GM12878 (cell line): ENCODE data around the gene TM9SF2. TPM values are rescaled to one million over a fixed set of nuclear protein-coding genes. Genes with fewer than 3 reads are reported as not detected.

Experiments
- BCL11A ChIP-seq: IDR thresholded peaks from 2 replicates; pipeline ENCODE4 v1.6.1; 2011; ENCODE audit warnings: low read depth, low read length
- BHLHE40 ChIP-seq, 2 experiments: fragments of 450-650 bp in 1 of 2; IDR thresholded peaks; 2 replicates each; pipeline ENCODE4 v1.6.1; 2011 to 2017; ENCODE audit warnings: low read depth in 2 of 2, borderline replicate concordance in 1 of 2, improper control_type of control experiment in 1 of 2, low read length in 1 of 2, mild to moderate bottlenecking in 1 of 2
- CHD4 ChIP-seq: fragments of 200-600 bp; sonication (generic); IDR thresholded peaks from 2 replicates; pipeline ENCODE4 v1.6.1; 2016; ENCODE audit warnings: mild to moderate bottlenecking
- NFYB ChIP-seq: IDR thresholded peaks from 2 replicates; pipeline ENCODE4 v1.6.1; 2011; ENCODE audit warnings: low read depth, mild to moderate bottlenecking, low read length, improper control_type of control experiment, moderate library complexity; ENCODE audit not compliant: insufficient read depth
- POLR2AphosphoS5 ChIP-seq: IDR thresholded peaks from 2 replicates; pipeline ENCODE4 v1.6.1; 2011; ENCODE audit warnings: mild to moderate bottlenecking, low read length, inconsistent platforms
- RCOR1 ChIP-seq: conservative IDR thresholded peaks from 2 replicates; pipeline ENCODE4 v1.6.1; 2012; ENCODE audit warnings: low read depth, low read length, improper control_type of control experiment
- SMARCA5 ChIP-seq: fragments of 450-650 bp; IDR thresholded peaks from 2 replicates; pipeline ENCODE4 v1.6.1; 2017; ENCODE audit warnings: mild to moderate bottlenecking
- SUPT20H ChIP-seq: IDR thresholded peaks from 2 replicates; pipeline ENCODE4 v1.6.1; 2011; ENCODE audit warnings: low read depth, mild to moderate bottlenecking, low read length, moderate library complexity, borderline replicate concordance; ENCODE audit not compliant: control insufficient read depth
- polyA plus RNA-seq, 11 experiments: library from polyadenylated mRNA; depleted of rRNA in 4 of 11; unstranded in 6 of 11; stranded (reverse) in 5 of 11; fragments of >200 nt; fragmentation: Nextera tagmentation in 4 of 11; fragmentation: Illumina TruSeq in 1 of 11; extraction: Ambion mirVana in 4 of 11; extraction: Trizol in 1 of 11; gene quantifications; 1 replicate in 1 of 11; 2 replicates in 10 of 11; pipeline versions ENCODE4 v1.2.1 to v1.2.3, GENCODE V29; 2011 to 2016; ENCODE audit warnings: inconsistent platforms in 2 of 11, missing spikeins in 2 of 11, low read depth in 1 of 11
- total RNA-seq, 4 experiments: library from RNA; depleted of rRNA in 3 of 4; stranded (reverse); fragments of >200 nt in 3 of 4; fragmentation: Illumina TruSeq in 1 of 4; extraction: Trizol in 1 of 4; gene quantifications; 2 replicates each; pipeline versions ENCODE4 v1.2.1 to v1.2.3, GENCODE V29; 2013 to 2021
- TF ChIP-seq, protein P1 (sequence below): IDR thresholded peaks from 2 replicates; pipeline ENCODE4 v1.6.1; 2012; ENCODE audit warnings: mild to moderate bottlenecking, low read depth, low read length
- TF ChIP-seq, protein P2 (sequence below): fragments of 450-650 bp; formaldehyde crosslinking; IDR thresholded peaks from 2 replicates; pipeline ENCODE4 v1.4.0; 2020; ENCODE audit warnings: mild to moderate bottlenecking, moderate library complexity
- TF ChIP-seq, protein P3 (sequence below): fragments of 450-650 bp; conservative IDR thresholded peaks from 2 replicates; pipeline ENCODE4 v1.6.1; 2017; ENCODE audit warnings: mild to moderate bottlenecking, moderate library complexity
- TF ChIP-seq, protein P4 (sequence below): fragments of 450-650 bp; formaldehyde crosslinking; IDR thresholded peaks from 2 replicates; pipeline ENCODE4 v1.4.0; 2022; ENCODE audit warnings: mild to moderate bottlenecking, moderate library complexity
- TF ChIP-seq, protein P5 (sequence below): IDR thresholded peaks from 2 replicates; pipeline ENCODE4 v1.6.1; 2011; ENCODE audit warnings: mild to moderate bottlenecking, low read depth, low read length, moderate library complexity; ENCODE audit not compliant: insufficient replicate concordance

TM9SF2 gene
- total and polyA plus RNA-seq, 10 of the 15 experiments (the other 5 are each of a cell fraction or from before 2014, with no cell fraction given): 34.6 to 128 (median 79.2) TPM

DNA sequence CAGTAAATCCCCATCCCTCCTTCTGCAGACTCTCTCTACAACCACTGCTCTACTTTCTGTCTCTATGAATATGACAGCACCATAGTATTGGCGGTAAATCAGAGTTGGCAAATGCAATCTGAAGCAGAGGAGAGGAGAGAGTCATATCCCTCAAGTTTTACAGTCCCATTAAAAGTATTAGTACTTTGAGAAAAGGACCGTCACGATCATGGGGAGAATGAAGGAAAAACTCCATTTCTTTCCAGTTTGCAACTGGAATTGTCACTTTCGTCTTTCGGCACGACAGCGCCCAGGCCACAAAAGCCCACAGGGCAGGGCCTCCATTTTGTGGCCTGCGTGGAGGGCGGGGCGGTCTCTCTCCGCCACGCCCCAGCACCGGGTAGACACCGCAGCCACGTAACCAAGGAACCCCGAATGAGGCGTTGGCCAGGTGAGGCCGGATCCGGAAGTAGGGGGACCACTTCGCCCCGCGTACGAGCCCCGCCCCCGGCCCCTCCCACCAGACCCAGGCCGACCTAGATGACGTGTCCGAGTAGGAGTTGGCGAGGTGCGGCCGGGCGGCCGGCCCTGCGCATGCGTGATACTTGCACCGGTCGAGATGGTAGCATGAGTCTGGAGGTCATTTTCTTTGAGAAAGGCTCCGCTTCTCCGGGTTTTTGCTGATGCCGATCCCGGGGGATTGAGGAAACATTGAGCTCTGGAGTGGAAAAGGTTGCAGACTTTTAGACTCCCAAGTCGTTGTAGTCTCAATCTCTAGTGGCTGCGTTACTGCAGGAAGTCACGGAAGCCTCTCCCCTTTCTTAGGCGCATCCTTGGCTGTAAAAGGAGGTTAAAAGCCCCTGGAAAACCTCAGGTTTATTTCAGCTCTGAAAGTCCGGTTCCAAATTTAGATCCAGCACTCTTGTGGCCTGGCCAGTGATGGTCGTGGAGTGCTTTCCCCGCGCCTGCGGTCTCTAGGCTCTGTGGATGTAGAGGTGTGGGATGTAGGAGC lies 2.8 kb upstream of the TM9SF2 start (continued):
- TF ChIP-seq, protein P1, sequence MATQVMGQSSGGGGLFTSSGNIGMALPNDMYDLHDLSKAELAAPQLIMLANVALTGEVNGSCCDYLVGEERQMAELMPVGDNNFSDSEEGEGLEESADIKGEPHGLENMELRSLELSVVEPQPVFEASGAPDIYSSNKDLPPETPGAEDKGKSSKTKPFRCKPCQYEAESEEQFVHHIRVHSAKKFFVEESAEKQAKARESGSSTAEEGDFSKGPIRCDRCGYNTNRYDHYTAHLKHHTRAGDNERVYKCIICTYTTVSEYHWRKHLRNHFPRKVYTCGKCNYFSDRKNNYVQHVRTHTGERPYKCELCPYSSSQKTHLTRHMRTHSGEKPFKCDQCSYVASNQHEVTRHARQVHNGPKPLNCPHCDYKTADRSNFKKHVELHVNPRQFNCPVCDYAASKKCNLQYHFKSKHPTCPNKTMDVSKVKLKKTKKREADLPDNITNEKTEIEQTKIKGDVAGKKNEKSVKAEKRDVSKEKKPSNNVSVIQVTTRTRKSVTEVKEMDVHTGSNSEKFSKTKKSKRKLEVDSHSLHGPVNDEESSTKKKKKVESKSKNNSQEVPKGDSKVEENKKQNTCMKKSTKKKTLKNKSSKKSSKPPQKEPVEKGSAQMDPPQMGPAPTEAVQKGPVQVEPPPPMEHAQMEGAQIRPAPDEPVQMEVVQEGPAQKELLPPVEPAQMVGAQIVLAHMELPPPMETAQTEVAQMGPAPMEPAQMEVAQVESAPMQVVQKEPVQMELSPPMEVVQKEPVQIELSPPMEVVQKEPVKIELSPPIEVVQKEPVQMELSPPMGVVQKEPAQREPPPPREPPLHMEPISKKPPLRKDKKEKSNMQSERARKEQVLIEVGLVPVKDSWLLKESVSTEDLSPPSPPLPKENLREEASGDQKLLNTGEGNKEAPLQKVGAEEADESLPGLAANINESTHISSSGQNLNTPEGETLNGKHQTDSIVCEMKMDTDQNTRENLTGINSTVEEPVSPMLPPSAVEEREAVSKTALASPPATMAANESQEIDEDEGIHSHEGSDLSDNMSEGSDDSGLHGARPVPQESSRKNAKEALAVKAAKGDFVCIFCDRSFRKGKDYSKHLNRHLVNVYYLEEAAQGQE: no peak
- TF ChIP-seq CHD4 (no peak), SUPT20H (no peak), SMARCA5 (no peak; the same call in 1 of the 2 replicates), RCOR1 (no peak), BHLHE40 (IDR thresholded peaks at IDR 0.05; ENCODE audit: borderline replicate concordance in 1 of 2, low read depth in 2 of 2, low read length in 1 of 2) (peak; percentile 29 to 36; a peak in 2 of 4 replicates), POLR2AphosphoS5 (no peak; the same call in 1 of the 2 replicates), NFYB (no peak), BCL11A (no peak)
- TF ChIP-seq, protein P2, sequence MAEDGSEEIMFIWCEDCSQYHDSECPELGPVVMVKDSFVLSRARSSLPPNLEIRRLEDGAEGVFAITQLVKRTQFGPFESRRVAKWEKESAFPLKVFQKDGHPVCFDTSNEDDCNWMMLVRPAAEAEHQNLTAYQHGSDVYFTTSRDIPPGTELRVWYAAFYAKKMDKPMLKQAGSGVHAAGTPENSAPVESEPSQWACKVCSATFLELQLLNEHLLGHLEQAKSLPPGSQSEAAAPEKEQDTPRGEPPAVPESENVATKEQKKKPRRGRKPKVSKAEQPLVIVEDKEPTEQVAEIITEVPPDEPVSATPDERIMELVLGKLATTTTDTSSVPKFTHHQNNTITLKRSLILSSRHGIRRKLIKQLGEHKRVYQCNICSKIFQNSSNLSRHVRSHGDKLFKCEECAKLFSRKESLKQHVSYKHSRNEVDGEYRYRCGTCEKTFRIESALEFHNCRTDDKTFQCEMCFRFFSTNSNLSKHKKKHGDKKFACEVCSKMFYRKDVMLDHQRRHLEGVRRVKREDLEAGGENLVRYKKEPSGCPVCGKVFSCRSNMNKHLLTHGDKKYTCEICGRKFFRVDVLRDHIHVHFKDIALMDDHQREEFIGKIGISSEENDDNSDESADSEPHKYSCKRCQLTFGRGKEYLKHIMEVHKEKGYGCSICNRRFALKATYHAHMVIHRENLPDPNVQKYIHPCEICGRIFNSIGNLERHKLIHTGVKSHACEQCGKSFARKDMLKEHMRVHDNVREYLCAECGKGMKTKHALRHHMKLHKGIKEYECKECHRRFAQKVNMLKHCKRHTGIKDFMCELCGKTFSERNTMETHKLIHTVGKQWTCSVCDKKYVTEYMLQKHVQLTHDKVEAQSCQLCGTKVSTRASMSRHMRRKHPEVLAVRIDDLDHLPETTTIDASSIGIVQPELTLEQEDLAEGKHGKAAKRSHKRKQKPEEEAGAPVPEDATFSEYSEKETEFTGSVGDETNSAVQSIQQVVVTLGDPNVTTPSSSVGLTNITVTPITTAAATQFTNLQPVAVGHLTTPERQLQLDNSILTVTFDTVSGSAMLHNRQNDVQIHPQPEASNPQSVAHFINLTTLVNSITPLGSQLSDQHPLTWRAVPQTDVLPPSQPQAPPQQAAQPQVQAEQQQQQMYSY (CRISPR knock-in tag): no peak
- TF ChIP-seq, protein P3, sequence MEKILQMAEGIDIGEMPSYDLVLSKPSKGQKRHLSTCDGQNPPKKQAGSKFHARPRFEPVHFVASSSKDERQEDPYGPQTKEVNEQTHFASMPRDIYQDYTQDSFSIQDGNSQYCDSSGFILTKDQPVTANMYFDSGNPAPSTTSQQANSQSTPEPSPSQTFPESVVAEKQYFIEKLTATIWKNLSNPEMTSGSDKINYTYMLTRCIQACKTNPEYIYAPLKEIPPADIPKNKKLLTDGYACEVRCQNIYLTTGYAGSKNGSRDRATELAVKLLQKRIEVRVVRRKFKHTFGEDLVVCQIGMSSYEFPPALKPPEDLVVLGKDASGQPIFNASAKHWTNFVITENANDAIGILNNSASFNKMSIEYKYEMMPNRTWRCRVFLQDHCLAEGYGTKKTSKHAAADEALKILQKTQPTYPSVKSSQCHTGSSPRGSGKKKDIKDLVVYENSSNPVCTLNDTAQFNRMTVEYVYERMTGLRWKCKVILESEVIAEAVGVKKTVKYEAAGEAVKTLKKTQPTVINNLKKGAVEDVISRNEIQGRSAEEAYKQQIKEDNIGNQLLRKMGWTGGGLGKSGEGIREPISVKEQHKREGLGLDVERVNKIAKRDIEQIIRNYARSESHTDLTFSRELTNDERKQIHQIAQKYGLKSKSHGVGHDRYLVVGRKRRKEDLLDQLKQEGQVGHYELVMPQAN: no peak
- TF ChIP-seq, protein P4, sequence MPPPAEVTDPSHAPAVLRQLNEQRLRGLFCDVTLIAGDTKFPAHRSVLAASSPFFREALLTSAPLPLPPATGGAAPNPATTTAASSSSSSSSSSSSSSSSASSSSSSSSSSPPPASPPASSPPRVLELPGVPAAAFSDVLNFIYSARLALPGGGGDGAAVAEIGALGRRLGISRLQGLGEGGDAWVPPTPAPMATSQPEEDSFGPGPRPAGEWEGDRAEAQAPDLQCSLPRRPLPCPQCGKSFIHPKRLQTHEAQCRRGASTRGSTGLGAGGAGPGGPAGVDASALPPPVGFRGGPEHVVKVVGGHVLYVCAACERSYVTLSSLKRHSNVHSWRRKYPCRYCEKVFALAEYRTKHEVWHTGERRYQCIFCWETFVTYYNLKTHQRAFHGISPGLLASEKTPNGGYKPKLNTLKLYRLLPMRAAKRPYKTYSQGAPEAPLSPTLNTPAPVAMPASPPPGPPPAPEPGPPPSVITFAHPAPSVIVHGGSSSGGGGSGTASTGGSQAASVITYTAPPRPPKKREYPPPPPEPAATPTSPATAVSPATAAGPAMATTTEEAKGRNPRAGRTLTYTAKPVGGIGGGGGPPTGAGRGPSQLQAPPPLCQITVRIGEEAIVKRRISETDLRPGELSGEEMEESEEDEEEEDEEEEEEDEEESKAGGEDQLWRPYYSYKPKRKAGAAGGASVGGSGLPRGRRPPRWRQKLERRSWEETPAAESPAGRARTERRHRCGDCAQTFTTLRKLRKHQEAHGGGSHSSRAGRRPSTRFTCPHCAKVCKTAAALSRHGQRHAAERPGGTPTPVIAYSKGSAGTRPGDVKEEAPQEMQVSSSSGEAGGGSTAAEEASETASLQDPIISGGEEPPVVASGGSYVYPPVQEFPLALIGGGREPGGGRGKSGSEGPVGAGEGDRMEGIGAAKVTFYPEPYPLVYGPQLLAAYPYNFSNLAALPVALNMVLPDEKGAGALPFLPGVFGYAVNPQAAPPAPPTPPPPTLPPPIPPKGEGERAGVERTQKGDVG (CRISPR knock-in tag): no peak
- TF ChIP-seq, protein P5, sequence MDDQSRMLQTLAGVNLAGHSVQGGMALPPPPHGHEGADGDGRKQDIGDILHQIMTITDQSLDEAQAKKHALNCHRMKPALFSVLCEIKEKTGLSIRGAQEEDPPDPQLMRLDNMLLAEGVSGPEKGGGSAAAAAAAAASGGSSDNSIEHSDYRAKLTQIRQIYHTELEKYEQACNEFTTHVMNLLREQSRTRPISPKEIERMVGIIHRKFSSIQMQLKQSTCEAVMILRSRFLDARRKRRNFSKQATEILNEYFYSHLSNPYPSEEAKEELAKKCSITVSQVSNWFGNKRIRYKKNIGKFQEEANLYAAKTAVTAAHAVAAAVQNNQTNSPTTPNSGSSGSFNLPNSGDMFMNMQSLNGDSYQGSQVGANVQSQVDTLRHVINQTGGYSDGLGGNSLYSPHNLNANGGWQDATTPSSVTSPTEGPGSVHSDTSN: no peak
